8988T (cell line): Measurements from ENCODE around the gene CABLES1.
A peak's percentile ranks its signal among the peaks of the same experiment; 100 is the strongest.

Experiments
- DNase-seq: peaks from one replicate; pipeline ENCODE4 v3.0.0; 2011

Gene CABLES1

DNA sequence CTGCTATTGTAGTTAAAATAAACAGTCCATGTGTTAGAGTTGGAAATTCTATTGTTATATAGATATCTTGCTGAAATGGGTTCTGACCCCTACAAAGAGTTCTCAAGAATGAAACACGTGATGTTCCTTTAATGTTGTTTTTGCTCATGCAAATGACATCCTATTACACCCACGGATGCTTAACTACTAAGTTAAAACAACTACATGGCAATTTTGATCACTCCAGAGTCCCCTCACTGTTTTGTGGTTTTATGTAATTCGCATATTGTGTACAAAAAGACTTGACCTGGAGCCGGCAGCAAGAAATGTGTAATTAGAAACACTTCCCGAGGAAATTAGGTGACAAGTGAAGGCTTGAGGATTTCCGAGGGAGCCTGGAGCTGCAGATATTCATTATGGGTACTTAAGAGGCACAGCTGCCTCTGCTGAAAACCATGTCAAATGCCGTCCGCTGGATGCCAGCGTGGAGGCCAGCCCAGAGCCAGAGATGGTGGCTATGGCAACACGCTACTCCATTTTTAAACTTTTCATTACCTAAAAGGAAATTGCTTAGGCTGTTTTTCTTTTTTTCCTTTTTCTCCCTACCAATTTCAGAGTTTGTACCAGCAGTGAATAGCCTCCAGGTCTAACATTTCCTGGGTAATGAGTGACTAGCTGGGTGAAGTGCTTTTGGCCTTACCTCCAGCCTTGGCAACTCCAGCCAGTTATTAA, 21.0 kb upstream of the CABLES1 start:
- no peak for DNase-seq

DNA sequence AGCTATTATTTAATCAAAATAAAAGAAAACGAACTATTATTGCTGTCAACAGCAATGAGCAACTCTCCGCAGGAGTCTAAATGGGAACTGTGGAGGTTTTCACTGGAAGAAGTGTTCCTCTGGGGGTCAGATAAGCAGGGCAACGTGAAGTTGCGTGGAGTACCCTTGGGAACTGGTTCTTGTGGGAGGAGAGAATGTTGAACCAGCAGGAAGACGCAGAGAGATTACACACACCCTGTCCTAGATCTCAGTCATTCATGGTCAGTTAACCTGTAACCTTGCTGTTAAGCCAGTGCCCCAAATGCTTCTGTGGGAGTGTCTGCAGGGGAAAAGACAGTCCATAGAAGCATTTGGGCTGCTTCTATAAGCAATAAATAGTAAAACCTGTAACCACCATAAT, 20.4 kb upstream of the CABLES1 start:
- no peak for DNase-seq

DNA sequence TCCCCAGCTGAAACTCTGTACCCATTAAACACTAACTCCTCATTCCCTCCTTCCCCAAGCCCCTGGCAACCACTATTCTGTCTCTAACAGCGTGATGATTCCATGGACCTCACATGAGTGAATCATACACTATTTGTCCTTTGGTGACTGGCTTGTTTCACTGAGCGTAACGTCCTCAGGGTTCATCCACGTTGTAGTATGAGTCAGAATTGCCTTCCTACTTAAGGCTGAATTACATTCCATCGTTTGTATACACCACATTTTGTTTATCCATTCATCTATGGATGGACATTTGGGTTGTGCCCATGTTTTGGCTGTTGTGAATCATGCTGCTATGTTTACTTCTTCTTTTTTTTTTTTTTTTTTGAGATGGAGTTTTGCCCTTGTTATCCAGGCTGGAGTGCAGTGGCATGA, 19.6 kb upstream of the CABLES1 start:
- no peak for DNase-seq

DNA sequence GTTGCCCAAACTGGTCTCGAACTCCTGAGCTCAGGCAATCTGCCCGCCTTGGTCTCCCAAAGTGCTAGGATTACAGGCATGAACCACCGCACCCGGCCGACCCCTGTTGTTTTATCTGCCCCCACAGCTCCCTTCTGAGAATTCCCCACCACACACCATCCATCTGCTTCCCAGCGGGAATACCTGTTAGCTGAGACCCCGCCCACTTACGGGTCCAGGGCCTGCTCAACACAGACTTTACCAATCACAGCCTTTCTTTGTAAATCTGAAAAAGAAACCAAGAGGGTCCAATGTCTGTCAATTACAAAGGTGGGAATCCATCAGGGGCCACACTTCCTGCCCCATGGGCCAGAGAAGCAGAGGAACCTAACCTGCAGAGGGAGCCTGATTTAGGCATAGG, 14.2 kb upstream of the CABLES1 start:
- DNase-seq, result no peak

- no peak for DNase-seq
Measured at GRCh38 chr18:23122334-23123229, 12.7 kb upstream of the CABLES1 start.

GRCh38 chr18:23126376-23127056, 8.8 kb upstream of the CABLES1 start:
- no peak for DNase-seq

DNA sequence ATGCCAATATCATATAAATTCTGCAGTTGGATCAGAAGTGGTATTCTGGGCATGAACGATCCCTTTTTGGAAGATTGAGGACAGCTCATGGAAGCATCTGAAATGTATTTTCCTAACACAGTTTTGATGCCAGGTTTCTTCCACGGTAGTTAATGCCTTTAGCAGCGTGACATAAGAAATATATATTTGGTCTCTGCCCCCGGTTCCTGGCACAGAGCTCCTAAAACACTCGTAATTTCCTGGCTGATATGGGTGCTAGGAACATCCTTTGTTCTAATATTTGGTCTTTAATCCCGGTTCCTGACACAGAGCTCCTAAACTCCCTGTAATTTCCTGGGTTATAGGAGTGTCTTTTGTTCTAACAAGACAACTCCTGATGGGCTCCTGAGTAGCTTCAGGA, 8.2 kb upstream of the CABLES1 start:
- DNase-seq, result no peak

GRCh38 chr18:23129355-23130002, 5.8 kb upstream of the CABLES1 start:
- no peak for DNase-seq

DNA sequence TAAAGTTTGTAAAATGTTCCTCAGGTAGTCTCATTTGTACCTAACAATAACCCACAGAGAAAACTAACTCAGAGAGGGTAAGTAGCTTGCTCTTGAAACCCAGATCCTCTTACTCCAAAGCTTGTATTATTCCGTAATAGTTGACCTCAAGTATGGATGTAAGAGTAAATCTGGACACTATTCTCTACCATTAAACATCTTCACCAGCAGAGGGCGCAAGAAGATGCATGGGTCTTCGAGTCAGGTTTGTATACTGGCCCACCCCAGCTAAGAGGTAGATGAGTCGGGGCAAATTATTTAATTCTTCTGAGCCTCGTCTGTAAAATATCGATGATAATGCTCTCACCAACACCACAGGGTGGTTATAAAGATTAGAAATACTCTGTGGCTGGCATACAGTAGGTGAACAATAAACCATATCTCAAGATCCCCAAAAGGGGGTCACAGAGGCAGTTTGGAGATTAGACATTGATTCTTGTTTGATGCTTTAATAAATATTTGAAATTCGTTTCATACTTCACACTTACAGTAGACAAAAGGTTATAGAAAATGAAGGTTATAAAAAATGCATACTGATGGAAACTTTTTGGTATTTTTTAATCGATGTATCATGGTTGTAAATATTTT, 3.5 kb upstream of the CABLES1 start:
- DNase-seq, result peak; percentile 98

DNA sequence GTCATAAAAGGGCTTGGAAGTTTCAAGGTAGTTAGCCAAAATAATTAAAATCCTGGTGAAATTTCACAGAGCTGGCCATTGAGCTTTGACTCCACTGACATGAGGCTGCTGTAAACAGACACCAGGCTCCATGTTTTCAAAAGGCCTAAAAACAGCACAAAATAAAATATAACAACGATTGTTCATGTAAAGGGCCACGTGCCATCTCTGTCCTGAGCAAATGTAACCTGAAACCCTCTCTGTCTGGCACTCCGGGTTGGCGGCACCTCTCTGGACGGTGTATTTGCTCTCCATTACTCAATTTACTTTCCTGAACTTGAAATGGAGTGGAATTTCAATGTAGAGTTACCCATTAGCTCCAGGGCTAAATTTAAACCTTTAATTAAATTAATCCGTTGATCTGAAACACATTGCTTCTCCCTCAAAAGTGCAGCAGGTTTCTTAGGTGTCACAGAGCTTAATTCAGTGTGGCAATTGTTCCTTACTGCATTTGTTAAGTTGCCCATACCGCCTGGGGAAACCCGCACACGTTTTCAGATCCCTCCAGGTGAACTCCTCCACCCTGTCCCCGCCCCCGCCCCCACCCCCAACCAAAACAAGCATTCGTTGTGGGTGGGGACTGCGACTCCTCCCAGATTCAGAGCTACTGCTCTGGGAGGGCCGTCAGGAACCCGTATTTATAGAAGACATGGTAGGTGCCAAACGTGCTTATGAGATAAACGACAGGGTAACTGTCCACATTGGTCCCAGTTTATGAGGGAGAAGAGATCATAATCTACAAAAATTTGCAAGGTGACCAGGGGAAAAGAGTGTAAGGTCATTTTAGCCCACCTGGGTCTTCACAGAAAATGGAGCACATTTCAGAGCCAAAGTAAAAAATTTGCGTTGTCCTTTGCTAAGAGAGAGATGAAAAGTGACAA, 1.2 kb upstream of the CABLES1 start:
- peak; percentile 88 for DNase-seq

DNA sequence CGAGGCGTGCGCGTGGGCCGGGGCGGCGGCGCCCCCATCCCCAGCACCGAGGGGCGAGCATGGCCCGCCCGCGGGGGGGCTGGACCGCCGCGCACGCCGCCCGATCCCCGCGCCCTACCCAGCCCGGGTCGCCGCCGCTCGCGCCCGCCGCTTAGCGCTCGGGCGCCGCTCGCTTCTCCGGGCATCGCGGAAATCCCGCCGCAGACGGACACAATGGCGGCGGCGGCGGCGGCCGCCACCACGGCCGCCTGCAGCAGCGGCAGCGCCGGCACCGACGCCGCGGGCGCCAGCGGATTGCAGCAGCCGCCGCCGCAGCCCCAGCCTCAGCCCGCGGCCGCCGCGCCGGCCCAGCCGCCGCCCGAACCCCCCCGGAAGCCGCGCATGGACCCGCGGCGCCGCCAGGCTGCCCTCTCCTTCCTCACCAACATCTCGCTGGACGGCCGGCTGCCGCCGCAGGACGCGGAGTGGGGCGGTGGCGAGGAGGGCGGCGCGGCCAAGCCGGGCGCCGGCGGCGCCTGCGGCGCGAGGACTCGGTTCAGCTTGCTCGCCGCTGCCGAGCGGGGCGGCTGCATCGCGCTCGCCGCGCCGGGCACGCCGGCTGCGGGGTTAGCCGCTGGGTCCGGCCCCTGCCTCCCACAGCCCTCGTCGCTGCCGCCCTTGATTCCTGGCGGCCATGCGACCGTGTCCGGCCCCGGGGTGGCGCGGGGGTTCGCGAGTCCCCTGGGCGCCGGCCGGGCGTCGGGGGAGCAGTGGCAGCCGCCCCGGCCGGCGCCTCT, 453 bp downstream of the CABLES1 start:
- DNase-seq, result peak; percentile 98

GRCh38 chr18:23136326-23137096, 1.2 kb downstream of the CABLES1 start:
- DNase-seq, result peak; percentile 98

- DNase-seq, result no peak
Measured at GRCh38 chr18:23137097-23137635, 1.9 kb downstream of the CABLES1 start.

DNA sequence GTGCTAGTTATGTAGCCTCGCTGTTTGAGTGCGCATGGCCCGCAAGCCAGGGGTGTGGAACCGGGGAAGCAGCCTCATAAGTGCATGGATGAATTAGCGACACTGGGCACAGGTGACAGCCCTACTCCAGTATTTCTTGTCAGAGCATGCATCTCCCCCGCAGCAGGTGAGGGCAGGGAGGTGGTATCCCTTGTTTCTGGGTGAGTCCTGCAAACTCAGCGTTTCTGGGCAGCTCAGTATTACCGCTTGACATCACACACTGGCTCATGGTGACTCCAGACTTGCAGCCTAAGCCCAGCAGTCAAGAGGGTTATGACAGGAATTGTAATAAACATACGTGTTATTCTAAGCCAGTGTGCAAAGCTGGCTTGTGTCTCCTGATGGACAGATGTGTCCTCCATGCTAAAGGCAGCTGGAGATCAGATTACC, 2.5 kb downstream of the CABLES1 start:
- no peak for DNase-seq

- no peak for DNase-seq
Measured at GRCh38 chr18:23138471-23138870, 3.2 kb downstream of the CABLES1 start.

DNA sequence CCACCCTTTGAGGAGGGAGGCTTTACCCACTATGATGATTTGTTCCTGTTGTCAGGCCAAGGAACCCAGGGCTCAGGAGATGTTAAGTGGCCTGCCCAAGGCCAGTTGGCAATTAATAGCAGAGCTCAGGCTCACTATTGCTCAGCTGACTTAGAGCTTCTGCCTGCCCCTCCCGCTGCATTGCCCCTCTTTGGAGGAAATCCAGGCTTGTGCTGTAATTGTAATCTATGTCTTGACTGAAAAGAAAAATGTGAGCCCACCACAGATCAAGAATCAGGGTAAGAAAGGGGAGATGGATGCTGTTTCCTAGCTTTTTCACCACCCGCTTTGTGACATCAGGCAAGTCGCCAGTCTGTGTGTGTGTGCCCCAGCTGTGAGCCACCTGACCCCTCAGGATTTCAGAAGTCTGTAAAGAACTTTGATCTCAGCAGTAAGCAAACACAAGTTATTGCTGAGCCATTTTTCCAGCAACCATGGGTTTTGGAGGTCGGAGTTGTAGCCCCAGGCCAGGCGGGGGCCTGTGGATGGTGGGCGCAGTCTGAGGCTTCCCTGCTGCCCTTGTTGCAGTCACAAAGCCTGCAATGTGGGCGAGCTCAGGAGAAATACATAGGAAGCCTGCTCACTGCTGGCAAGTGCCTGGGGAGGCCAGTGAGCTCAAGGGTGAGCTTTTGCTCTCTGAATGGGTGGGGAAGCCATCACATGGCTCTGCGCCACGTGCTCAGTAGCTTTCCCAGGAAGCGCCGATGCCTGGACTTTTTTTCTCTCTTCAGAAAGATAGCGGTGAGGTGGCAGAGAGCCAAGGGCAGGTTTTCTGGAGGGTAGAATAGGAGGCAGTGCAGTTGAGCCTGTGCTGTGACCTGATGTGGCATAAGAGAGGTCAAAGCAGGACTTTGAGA, 6.1 kb downstream of the CABLES1 start:
- no peak for DNase-seq

- no peak for DNase-seq
Measured at GRCh38 chr18:23142251-23142929, 7.1 kb downstream of the CABLES1 start.
